OCI-LY3 (cell line): ENCODE results near the gene CPED1.

Source experiments
- H2AFZ ChIP-seq: fragments of 200-600, 300-600 bp; shearing (Covaris generic); 2 replicates; pipeline ENCODE4 v1.6.0; 2014; ENCODE audit warnings: antibody characterized with exemption, low read depth, low read length
- H3K27ac ChIP-seq: fragments of 200-600, 300-600 bp; sonication (generic); 2 replicates; pipeline ENCODE4 v1.5.1; 2014; ENCODE audit warnings: mild to moderate bottlenecking, low read length, moderate library complexity, mixed read lengths
- H3K27me3 ChIP-seq: fragments of 200-600, 300-600 bp; sonication (generic); 2 replicates; pipeline ENCODE4 v1.6.1; 2014; ENCODE audit warnings: low read depth, low read length, mixed read lengths
- H3K36me3 ChIP-seq: fragments of 200-600, 300-600 bp; sonication (generic); replicated peaks from 2 replicates; pipeline ENCODE3; 2014; ENCODE audit warnings: low read depth, low read length, mixed read lengths
- H3K4me1 ChIP-seq: fragments of 300-600, 200-600 bp; sonication (generic); 2 replicates; pipeline ENCODE4 v1.6.1; 2014; ENCODE audit warnings: low read length, mixed read lengths
- H3K4me2 ChIP-seq: fragments of 200-600, 300-600 bp; sonication (generic); 2 replicates; pipeline ENCODE4 v1.6.1; 2014; ENCODE audit warnings: low read length, mixed read lengths
- H3K4me3 ChIP-seq: fragments of 300-600, 200-600 bp; sonication (generic); 2 replicates; pipeline ENCODE4 v1.5.1; 2014; ENCODE audit warnings: antibody characterized with exemption, mild to moderate bottlenecking, low read length, moderate library complexity
- H3K79me2 ChIP-seq: fragments of 300-600, 200-600 bp; shearing (Covaris generic); 2 replicates; pipeline ENCODE4 v1.6.1; 2014; ENCODE audit warnings: mild to moderate bottlenecking, low read length, mixed read lengths
- H3K9ac ChIP-seq: fragments of 300-600, 200-600 bp; shearing (Covaris generic); 2 replicates; pipeline ENCODE4 v1.6.0; 2014; ENCODE audit warnings: mild to moderate bottlenecking, low read length, moderate library complexity
- H3K9me3 ChIP-seq: fragments of 200-600, 300-600 bp; shearing (Covaris generic); 2 replicates; pipeline ENCODE4 v1.6.1; 2014; ENCODE audit warnings: low read length, mixed read lengths; ENCODE audit not compliant: insufficient read depth
- H4K20me1 ChIP-seq: fragments of 200-600, 300-600 bp; sonication (generic); 2 replicates; pipeline ENCODE4 v1.6.1; 2016; ENCODE audit warnings: low read length, mixed read lengths; ENCODE audit not compliant: insufficient read depth
- CTCF ChIP-seq: fragments of 200-600, 300-600 bp; sonication (generic); IDR thresholded peaks from 2 replicates; pipeline ENCODE4 v1.5.1; 2014; ENCODE audit warnings: antibody characterized with exemption, low read length, low read depth
- EZH2phosphoT487 ChIP-seq: fragments of 200-600 bp; shearing (Covaris generic); IDR thresholded peaks from 2 replicates; pipeline ENCODE4 v1.6.1; 2018; ENCODE audit warnings: antibody characterized with exemption, mixed run types, low read depth

The CPED1 gene

GRCh38 chr7:121045090-121045489 is 56.6 kb downstream of the CPED1 start:
- no peak overlapping the region for H3K9ac ChIP-seq
- H3K79me2 ChIP-seq, result no peaks in the 10 kb centered on the region
- no peak overlapping the region for H3K4me3 ChIP-seq
- H4K20me1 ChIP-seq, result no peaks in the 10 kb centered on the region
- no peak overlapping the region for H2AFZ ChIP-seq
- no peaks in the 10 kb centered on the region for H3K36me3 ChIP-seq
- H3K27me3 ChIP-seq, result no peaks in the 10 kb centered on the region
- no peaks in the 10 kb centered on the region for H3K4me1 ChIP-seq
- no peak for TF ChIP-seq CTCF
- no peak for TF ChIP-seq EZH2phosphoT487
- H3K4me2 ChIP-seq, result no peak overlapping the region
- no peaks in the 10 kb centered on the region for H3K9me3 ChIP-seq
- no peak overlapping the region for H3K27ac ChIP-seq

GRCh38 chr7:121046009-121046408 is 57.5 kb downstream of the CPED1 start:
- Histone ChIP-seq H3K27ac (no peak overlapping the region), H3K27me3 (no peaks in the 10 kb centered on the region), H3K9ac (no peak overlapping the region), H3K9me3 (no peaks in the 10 kb centered on the region), H2AFZ (no peak overlapping the region), H3K4me2 (no peak overlapping the region), H3K4me3 (no peak overlapping the region), H3K36me3 (no peaks in the 10 kb centered on the region), H4K20me1 (no peaks in the 10 kb centered on the region), H3K79me2 (no peaks in the 10 kb centered on the region), H3K4me1 (no peaks in the 10 kb centered on the region)
- no peak for TF ChIP-seq CTCF
- no peak for TF ChIP-seq EZH2phosphoT487

DNA sequence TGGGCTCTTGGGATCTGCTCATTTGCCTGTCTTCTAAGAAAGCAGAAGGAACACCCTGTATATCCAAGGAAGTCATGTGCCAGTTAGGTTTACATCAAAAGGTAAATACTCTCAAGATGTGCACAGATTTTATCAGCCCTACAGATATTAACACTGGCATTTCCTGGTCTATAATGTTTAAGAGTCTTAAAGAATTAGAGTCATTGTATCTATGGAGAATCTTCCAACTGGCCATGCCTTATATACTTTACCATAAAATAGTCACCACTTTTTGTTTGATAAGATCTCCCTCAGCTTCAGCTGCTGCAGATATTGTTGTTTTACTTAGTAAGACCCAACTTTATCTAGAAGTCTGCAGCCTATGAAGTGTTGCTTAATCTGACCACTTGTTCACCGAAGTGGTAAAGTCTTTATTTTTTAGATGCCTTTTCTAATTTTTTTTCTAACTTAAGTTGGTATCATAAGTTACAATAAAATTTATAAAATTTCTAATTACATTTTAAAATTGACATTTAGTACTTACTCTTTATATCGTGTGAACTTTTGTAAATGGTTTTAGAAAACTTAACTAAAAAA is 58.5 kb downstream of the CPED1 start:
- H3K4me3 ChIP-seq, result no peak overlapping the region
- no peaks in the 10 kb centered on the region for H3K36me3 ChIP-seq
- no peaks in the 10 kb centered on the region for H3K79me2 ChIP-seq
- no peak overlapping the region for H3K27ac ChIP-seq
- no peak overlapping the region for H2AFZ ChIP-seq
- H3K4me2 ChIP-seq, result no peak overlapping the region
- H3K4me1 ChIP-seq, result no peaks in the 10 kb centered on the region
- TF ChIP-seq CTCF (no peak), EZH2phosphoT487 (no peak)
- no peaks in the 10 kb centered on the region for H3K27me3 ChIP-seq
- H3K9ac ChIP-seq, result no peak overlapping the region
- no peaks in the 10 kb centered on the region for H4K20me1 ChIP-seq
- no peaks in the 10 kb centered on the region for H3K9me3 ChIP-seq

DNA sequence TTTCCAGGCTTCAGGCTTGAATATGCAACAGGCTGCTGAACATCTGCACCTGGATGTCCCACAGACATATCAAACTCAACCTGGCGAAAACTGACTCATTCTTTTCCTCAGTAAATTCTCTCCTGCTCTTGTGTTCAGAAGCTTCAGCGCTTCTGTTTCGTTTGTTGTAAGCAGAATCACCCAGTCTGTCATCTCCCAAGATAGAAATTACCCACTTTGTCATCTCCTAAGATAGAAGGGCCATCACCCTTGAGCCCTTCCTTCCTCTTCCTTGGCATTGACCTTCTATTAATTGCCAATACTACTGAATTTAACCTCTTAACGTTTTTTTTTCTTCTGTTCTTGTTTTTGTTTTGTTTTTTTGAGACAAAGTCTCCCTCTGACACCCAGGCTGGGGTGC is 59.7 kb downstream of the CPED1 start:
- no peaks in the 10 kb centered on the region for H3K27me3 ChIP-seq
- no peaks in the 10 kb centered on the region for H3K36me3 ChIP-seq
- no peaks in the 10 kb centered on the region for H3K4me1 ChIP-seq
- no peak overlapping the region for H3K9ac ChIP-seq
- no peak for TF ChIP-seq CTCF
- no peak for TF ChIP-seq EZH2phosphoT487
- H4K20me1 ChIP-seq, result no peaks in the 10 kb centered on the region
- no peak overlapping the region for H3K4me3 ChIP-seq
- no peaks in the 10 kb centered on the region for H3K79me2 ChIP-seq
- no peak overlapping the region for H3K27ac ChIP-seq
- H3K9me3 ChIP-seq, result no peaks in the 10 kb centered on the region
- no peak overlapping the region for H3K4me2 ChIP-seq
- no peak overlapping the region for H2AFZ ChIP-seq
